ENCODE data around the gene BANP. TPM values are rescaled to one million over a fixed set of nuclear protein-coding genes. Genes with fewer than 3 reads are reported as not detected.

The BANP gene
- total RNA-seq, 1 donor = 25.9 TPM

- no peak for TF ChIP-seq CTCF (IDR thresholded peaks at IDR 0.05; ENCODE audit: insufficient read depth, low read depth, low read length)
- no peak for DNase-seq (ENCODE audit: low read depth)
- H3K4me3 ChIP-seq (ENCODE audit: low read depth, low read length) = no peak overlapping the region
These were observed 33.7 kb upstream of the BANP start for GRCh38 chr16:87917503-87917902.

- no peak for TF ChIP-seq CTCF (IDR thresholded peaks at IDR 0.05; ENCODE audit: insufficient read depth, low read depth, low read length)
- H3K4me3 ChIP-seq (ENCODE audit: low read depth, low read length) = no peak overlapping the region
- peak; percentile 13 for DNase-seq (ENCODE audit: low read depth)
These were observed 32.9 kb upstream of the BANP start for GRCh38 chr16:87918338-87918737.

- DNase-seq (ENCODE audit: low read depth) = peak; percentile 32
- no peak overlapping the region for H3K4me3 ChIP-seq (ENCODE audit: low read depth, low read length)
These were observed 32.2 kb upstream of the BANP start for GRCh38 chr16:87918866-87919680.

GRCh38 chr16:87919681-87919994 lies 31.6 kb upstream of the BANP start:
- H3K4me3 ChIP-seq (ENCODE audit: low read depth, low read length) = no peak overlapping the region
- TF ChIP-seq CTCF (IDR thresholded peaks at IDR 0.05; ENCODE audit: insufficient read depth, low read depth, low read length) = no peak
- no peak for DNase-seq (ENCODE audit: low read depth)

More at GRCh38 chr16:87918866-87919680, 32.2 kb upstream of the BANP start:
- no peak for TF ChIP-seq CTCF (IDR thresholded peaks at IDR 0.05; ENCODE audit: insufficient read depth, low read depth, low read length)

- H3K4me3 ChIP-seq (ENCODE audit: low read depth, low read length) = no peak overlapping the region
- no peak for TF ChIP-seq CTCF (IDR thresholded peaks at IDR 0.05; ENCODE audit: insufficient read depth, low read depth, low read length)
- DNase-seq (ENCODE audit: low read depth) = no peak
These were observed 29.9 kb upstream of the BANP start for GRCh38 chr16:87921236-87921773.

- DNase-seq (ENCODE audit: low read depth) = no peak
- no peak overlapping the region for H3K4me3 ChIP-seq (ENCODE audit: low read depth, low read length)
- no peak for TF ChIP-seq CTCF (IDR thresholded peaks at IDR 0.05; ENCODE audit: insufficient read depth, low read depth, low read length)
These were observed 28.9 kb upstream of the BANP start for GRCh38 chr16:87922250-87922871.
